Spleen (tissue), 11 donors: ENCODE results near the gene LARP4B. TPM values are rescaled to one million over a fixed set of nuclear protein-coding genes. Genes with fewer than 3 reads are reported as not detected.

Experiments
- DNase-seq: peaks from one replicate; pipeline ENCODE4 v3.0.0-alpha.2; 2020
- H3K27ac ChIP-seq, 8 donors: fragments of 200-600 bp; sonication (generic) in 7 of 8; 1 replicate in 4 of 8; 2 replicates in 4 of 8; pipeline versions ENCODE4 v1.5.0 to v1.8.0; 2016 to 2021; ENCODE audit warnings: inconsistent platforms in 4 of 8, mild to moderate bottlenecking in 4 of 8, moderate library complexity in 1 of 8
- H3K27me3 ChIP-seq, 7 donors: fragments of 200-600 bp; sonication (generic) in 6 of 7; replicated peaks in 1 of 7; 1 replicate in 4 of 7; 2 replicates in 3 of 7; pipeline versions ENCODE4 v1.5.0 to v1.8.0; 2016 to 2021; ENCODE audit warnings: inconsistent platforms in 3 of 7, mild to moderate bottlenecking in 1 of 7
- H3K36me3 ChIP-seq, 6 donors: fragments of 200-600 bp; sonication (generic) in 5 of 6; 1 replicate in 4 of 6; 2 replicates in 2 of 6; pipeline versions ENCODE4 v1.5.0 to v1.8.0; 2016 to 2021; ENCODE audit warnings: inconsistent platforms in 2 of 6
- H3K4me1 ChIP-seq, 6 donors: fragments of 200-600 bp; sonication (generic) in 5 of 6; 1 replicate in 3 of 6; 2 replicates in 3 of 6; pipeline versions ENCODE4 v1.5.0 to v1.8.0; 2016 to 2021; ENCODE audit warnings: inconsistent platforms in 3 of 6
- H3K4me3 ChIP-seq, 8 donors: fragments of 200-600 bp; sonication (generic) in 7 of 8; 1 replicate in 4 of 8; 2 replicates in 4 of 8; pipeline versions ENCODE4 v1.5.0 to v1.8.0; 2016 to 2021; ENCODE audit warnings: inconsistent platforms in 4 of 8, mild to moderate bottlenecking in 4 of 8, moderate library complexity in 2 of 8
- H3K9me3 ChIP-seq, 8 donors: fragments of 200-600 bp; sonication (generic) in 7 of 8; 1 replicate in 4 of 8; 2 replicates in 4 of 8; pipeline versions ENCODE4 v1.5.0 to v1.8.0; 2016 to 2021; ENCODE audit warnings: inconsistent platforms in 4 of 8
- CTCF ChIP-seq, 11 experiments: fragments of 200-600 bp in 7 of 11; fragments of 450-650 bp in 4 of 11; sonication (generic) in 4 of 11; IDR thresholded peaks in 8 of 11; conservative IDR thresholded peaks in 3 of 11; 1 replicate in 7 of 11; 2 replicates in 4 of 11; pipeline versions ENCODE4 v1.4.0 to v1.8.0; 2016 to 2021; ENCODE audit warnings: antibody characterized with exemption in 11 of 11, inconsistent platforms in 4 of 11, mild to moderate bottlenecking in 1 of 11
- POLR2A ChIP-seq, 3 donors: fragments of 450-650 bp; IDR thresholded peaks; one replicate each; pipeline ENCODE4 v1.5.1; 2017; ENCODE audit warnings: antibody characterized with exemption in 3 of 3, mild to moderate bottlenecking in 1 of 3
- POLR2AphosphoS5 ChIP-seq, 3 donors: sonication (generic); formaldehyde crosslinking; IDR thresholded peaks; one replicate each; pipeline ENCODE4 v1.5.1; 2017; ENCODE audit warnings: antibody characterized with exemption in 3 of 3
- WGBS, 5 donors: extraction: QIAGEN DNeasy Blood & Tissue Kit in 3 of 5; methylation state at CpG; one replicate each; pipeline versions ENCODE4 v1.1.5 to v1.1.7; 2013 to 2018; 5-methylcytosine and 5-hydroxymethylcytosine counted together
- intact Hi-C: fragments of 100-400 bp; cut with DNase I; formaldehyde crosslinking; loops from one replicate; pipeline ENCODE4 v1.15.0; 2023; ENCODE audit warnings: low total_unique reads
- polyA plus RNA-seq, 3 donors: library from polyadenylated mRNA; stranded (reverse); fragments of 200-250 nt; gene quantifications; one replicate each; pipeline ENCODE4 v1.2.1, GENCODE V29; 2013
- total RNA-seq, 7 donors: library from RNA; depleted of rRNA in 3 of 7; stranded (reverse); fragments of >200 nt in 3 of 7; fragmentation: NEBNext Ultra II Directional in 4 of 7; extraction: Animal tissue kit (Norgen Biotek cat#: 25700) in 4 of 7; gene quantifications; one replicate each; pipeline versions ENCODE4 v1.1.0 to v1.2.1, GENCODE V29; 2016 to 2021
- donor health status: healthy with polysubstance abuse.
- donor health status: DM: no; HTN: no; CAD: no; lungs with moderate emphysema.
- donor health status: DM: no; HTN: no; CAD: no.
- donor health status: Bipolar disorder and iron deficiency.
- donor health status: healthy.
- donor health status: DM: no; HTN: no; CAD: no.
- donor health status: DM: yes; HTN: yes; CAD: no.

Gene LARP4B
- total and polyA plus RNA-seq, 10 donors: 12.7 to 163 (median 88.7) TPM

- WGBS, 5 donors: 89 to 95% (median 94%) methylated on average over 2 of the region's 2 CpGs
Measured at GRCh38 chr10:850093-850492, 81.4 kb downstream of the LARP4B start.

GRCh38 chr10:847868-848267 lies 83.6 kb downstream of the LARP4B start:
- H3K27ac ChIP-seq: no peak overlapping the region
- intact Hi-C loops: no loop called here
- no peaks in the 10 kb centered on the region for H3K27me3 ChIP-seq
- no peak for DNase-seq
- H3K4me3 ChIP-seq: no peak overlapping the region
- TF ChIP-seq POLR2AphosphoS5 (IDR thresholded peaks at IDR 0.05) (no peak), POLR2A (IDR thresholded peaks at IDR 0.05) (no peak), CTCF (IDR thresholded peaks at IDR 0.05 in 8 of 11, conservative IDR thresholded peaks at IDR 0.05 in 3 of 11) (no peak)
- peaks cover 0 to 18% (median 11%) of the 10 kb centered on the region in 8 donors for H3K9me3 ChIP-seq
- WGBS, 5 donors: 82 to 95% (median 87%) methylated on average over 7 of the region's 7 CpGs
- peaks cover 8 to 64% (median 19%) of the 10 kb centered on the region in 6 donors for H3K4me1 ChIP-seq
- H3K36me3 ChIP-seq: peaks cover 0 to 89% (median 23%) of the 10 kb centered on the region in 6 donors

More at GRCh38 chr10:850093-850492, 81.4 kb downstream of the LARP4B start:
- Histone ChIP-seq H3K36me3 (peaks cover 0 to 88% (median 16%) of the 10 kb centered on the region in 6 donors), H3K4me1 (peaks cover 8 to 60% (median 19%) of the 10 kb centered on the region in 6 donors), H3K27ac (no peak overlapping the region), H3K27me3 (no peaks in the 10 kb centered on the region), H3K9me3 (peaks cover 0 to 18% (median 11%) of the 10 kb centered on the region in 8 donors), H3K4me3 (no peak overlapping the region)
- no peak for TF ChIP-seq CTCF (IDR thresholded peaks at IDR 0.05 in 8 of 11, conservative IDR thresholded peaks at IDR 0.05 in 3 of 11)
- no peak for TF ChIP-seq POLR2AphosphoS5 (IDR thresholded peaks at IDR 0.05)
- TF ChIP-seq POLR2A (IDR thresholded peaks at IDR 0.05): no peak
- no peak for DNase-seq
- intact Hi-C loops: no loop called here

- DNase-seq: no peak
Measured at GRCh38 chr10:846126-846685, 85.3 kb downstream of the LARP4B start.

More at GRCh38 chr10:846126-846685, 85.3 kb downstream of the LARP4B start:
- peaks cover 0 to 18% (median 11%) of the 10 kb centered on the region in 8 donors for H3K9me3 ChIP-seq
- 72 to 84% (median 75%) methylated on average over 7 of the region's 7 CpGs for WGBS, 5 donors
- no peak for TF ChIP-seq CTCF (IDR thresholded peaks at IDR 0.05 in 8 of 11, conservative IDR thresholded peaks at IDR 0.05 in 3 of 11)
- no peak for TF ChIP-seq POLR2AphosphoS5 (IDR thresholded peaks at IDR 0.05)
- TF ChIP-seq POLR2A (IDR thresholded peaks at IDR 0.05): no peak
- peak overlapping the region in 2 of 8 donors; percentile 13 to 46 for H3K27ac ChIP-seq
- H3K27me3 ChIP-seq: no peaks in the 10 kb centered on the region
- H3K36me3 ChIP-seq: peaks cover 0 to 97% (median 40%) of the 10 kb centered on the region in 6 donors
- H3K4me1 ChIP-seq: peaks cover 0 to 48% (median 12%) of the 10 kb centered on the region in 6 donors
- H3K4me3 ChIP-seq: no peak overlapping the region
- intact Hi-C loops: no loop called here
